Measurements from ENCODE around the gene RAPGEF4.

The RAPGEF4 gene

DNA sequence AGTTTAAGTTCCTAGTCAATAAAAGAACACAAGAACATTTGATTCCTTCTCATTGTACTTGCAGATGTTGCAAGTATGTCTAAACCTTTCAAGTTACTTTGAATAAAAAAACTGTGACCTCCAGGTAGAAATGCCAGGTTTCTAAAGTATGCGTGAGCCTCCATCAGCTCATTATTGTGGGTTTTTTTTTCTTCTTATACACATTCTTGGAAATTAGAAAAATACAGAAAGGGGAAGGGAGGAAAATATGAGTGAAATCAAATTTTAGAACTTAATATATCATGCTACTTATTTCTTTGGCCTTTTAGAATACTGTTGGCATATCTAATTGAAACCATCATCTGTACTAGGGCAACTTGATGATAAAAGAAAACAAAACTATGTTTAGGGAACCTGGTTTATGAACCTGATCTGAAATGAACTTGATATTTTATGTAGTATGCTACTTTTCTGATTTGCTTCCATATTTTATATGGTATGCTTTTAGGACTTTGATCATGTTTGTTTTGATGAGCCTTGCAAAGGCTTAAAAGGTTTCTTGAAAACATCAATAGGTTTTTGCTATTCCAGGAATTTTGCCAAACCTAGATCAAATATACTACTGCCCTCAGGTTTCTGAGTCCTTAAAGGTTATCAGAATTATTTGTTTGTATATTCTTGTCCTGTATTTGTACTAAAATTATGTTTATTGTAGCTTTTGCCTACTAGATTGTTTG is 209.3 kb downstream of the RAPGEF4 start:
- H3K4me3 ChIP-seq (ENCODE audit: low read depth, low read length) = no peak overlapping the region
- ChIA-PET CTCF (interaction anchor here (1.7 to 1.8 kb wide), 2 partner anchors 12 to 27 kb away, joined by 5 to 15 read pairs; no protein-coding TSS in a partner anchor), POLR2A (no interaction called here)
- DNase-seq (ENCODE audit: low read depth, low spot score) = no peak
- TF ChIP-seq, protein P1, sequence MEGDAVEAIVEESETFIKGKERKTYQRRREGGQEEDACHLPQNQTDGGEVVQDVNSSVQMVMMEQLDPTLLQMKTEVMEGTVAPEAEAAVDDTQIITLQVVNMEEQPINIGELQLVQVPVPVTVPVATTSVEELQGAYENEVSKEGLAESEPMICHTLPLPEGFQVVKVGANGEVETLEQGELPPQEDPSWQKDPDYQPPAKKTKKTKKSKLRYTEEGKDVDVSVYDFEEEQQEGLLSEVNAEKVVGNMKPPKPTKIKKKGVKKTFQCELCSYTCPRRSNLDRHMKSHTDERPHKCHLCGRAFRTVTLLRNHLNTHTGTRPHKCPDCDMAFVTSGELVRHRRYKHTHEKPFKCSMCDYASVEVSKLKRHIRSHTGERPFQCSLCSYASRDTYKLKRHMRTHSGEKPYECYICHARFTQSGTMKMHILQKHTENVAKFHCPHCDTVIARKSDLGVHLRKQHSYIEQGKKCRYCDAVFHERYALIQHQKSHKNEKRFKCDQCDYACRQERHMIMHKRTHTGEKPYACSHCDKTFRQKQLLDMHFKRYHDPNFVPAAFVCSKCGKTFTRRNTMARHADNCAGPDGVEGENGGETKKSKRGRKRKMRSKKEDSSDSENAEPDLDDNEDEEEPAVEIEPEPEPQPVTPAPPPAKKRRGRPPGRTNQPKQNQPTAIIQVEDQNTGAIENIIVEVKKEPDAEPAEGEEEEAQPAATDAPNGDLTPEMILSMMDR (IDR thresholded peaks at IDR 0.05; ENCODE audit: insufficient read depth, low read length, missing control alignments) = no peak

- ChIA-PET POLR2A (no interaction called here), CTCF (interaction anchor here (1.7 to 1.8 kb wide), 2 partner anchors 13 to 27 kb away, joined by 5 to 15 read pairs; no protein-coding TSS in a partner anchor)
- H3K4me3 ChIP-seq (ENCODE audit: low read depth, low read length) = no peak overlapping the region
- DNase-seq (ENCODE audit: low read depth, low spot score) = no peak
- TF ChIP-seq, protein P1 (IDR thresholded peaks at IDR 0.05; ENCODE audit: insufficient read depth, low read length, missing control alignments) = no peak
Observed at GRCh38 chr2:172945510-172945850, 209.8 kb downstream of the RAPGEF4 start.

DNA sequence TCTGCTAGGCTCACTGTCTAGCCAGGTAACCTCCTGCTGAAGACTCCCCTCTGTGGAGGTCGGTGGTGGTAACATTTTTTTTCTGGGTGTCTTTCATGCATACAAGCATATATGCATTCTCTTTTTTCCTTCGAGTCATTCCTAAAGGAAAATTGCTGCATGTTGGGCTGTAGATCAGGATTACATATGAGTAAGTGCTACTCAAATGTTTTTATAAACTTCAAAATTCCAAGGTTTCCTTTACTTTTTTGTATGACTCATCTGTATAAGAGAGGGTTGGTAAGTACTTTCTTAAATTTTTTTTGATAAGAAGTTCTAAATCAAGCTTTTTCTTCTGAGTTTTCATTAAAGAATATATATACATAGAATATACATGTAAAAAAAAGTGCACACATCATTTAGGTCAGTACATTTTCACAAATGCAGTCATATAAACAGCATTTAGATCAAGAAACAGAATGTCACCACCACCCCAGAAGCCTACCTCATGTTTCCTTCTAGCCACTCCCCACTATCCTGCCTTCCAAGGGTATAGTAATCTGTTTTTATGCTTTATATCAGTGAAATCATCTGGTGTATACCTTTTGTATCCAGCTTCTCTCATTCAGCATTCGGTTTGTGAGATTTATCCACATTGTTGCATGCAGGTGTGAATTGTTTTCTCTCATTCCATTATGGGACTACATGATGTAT is 212.0 kb downstream of the RAPGEF4 start:
- ChIA-PET POLR2A (no interaction called here), CTCF (interaction anchor here (1.0 to 4.5 kb wide), 2 partner anchors 15 to 17 kb away, joined by 3 to 38 read pairs; no protein-coding TSS in a partner anchor)
- no peak for DNase-seq (ENCODE audit: low read depth, low spot score)
- TF ChIP-seq, protein P1 (IDR thresholded peaks at IDR 0.05; ENCODE audit: insufficient read depth, low read length, missing control alignments) = no peak
- no peak overlapping the region for H3K4me3 ChIP-seq (ENCODE audit: low read depth, low read length)

GRCh38 chr2:172949522-172949921 is 213.9 kb downstream of the RAPGEF4 start:
- TF ChIP-seq, protein P1 (IDR thresholded peaks at IDR 0.05; ENCODE audit: insufficient read depth, low read length, missing control alignments) = no peak
- ChIA-PET CTCF (interaction anchor here (0.9 to 4.5 kb wide), 4 partner anchors 17 to 142 kb away, joined by 3 to 38 read pairs (median 5); no protein-coding TSS in a partner anchor), POLR2A (no interaction called here)
- no peak overlapping the region for H3K4me3 ChIP-seq (ENCODE audit: low read depth, low read length)
- no peak for DNase-seq (ENCODE audit: low read depth, low spot score)

- TF ChIP-seq, protein P1 (IDR thresholded peaks at IDR 0.05; ENCODE audit: insufficient read depth, low read length, missing control alignments) = no peak
- ChIA-PET CTCF (interaction anchor here (1.6 to 5.0 kb wide), 2 partner anchors 19 to 76 kb away, joined by 6 to 51 read pairs; no protein-coding TSS in a partner anchor), POLR2A (no interaction called here)
- no peak overlapping the region for H3K4me3 ChIP-seq (ENCODE audit: low read depth, low read length)
- no peak for DNase-seq (ENCODE audit: low read depth, low spot score)
Observed at GRCh38 chr2:172950565-172950964, 214.9 kb downstream of the RAPGEF4 start.

DNA sequence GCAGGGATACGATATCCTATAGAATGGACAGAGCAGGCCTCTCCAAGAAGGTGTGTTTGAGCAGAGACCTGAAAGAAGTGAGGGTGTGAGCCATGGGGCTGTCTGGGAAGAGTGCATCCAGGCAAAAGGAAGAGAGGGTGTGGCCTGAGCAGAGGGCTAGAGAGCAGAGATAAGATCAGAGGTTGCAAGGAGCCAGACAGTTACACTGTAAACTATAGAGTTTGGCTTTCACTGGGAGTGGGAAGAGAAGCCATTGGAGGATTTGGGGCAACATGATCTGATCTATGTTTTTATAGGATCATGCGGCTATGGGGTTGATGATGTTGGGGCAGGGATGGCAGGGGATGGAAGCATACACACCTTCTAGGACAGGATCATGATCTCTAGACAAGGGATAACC is 215.9 kb downstream of the RAPGEF4 start:
- no peak for DNase-seq (ENCODE audit: low read depth, low spot score)
- ChIA-PET POLR2A (no interaction called here), CTCF (interaction anchor here (5.0 kb wide), 1 partner anchor 20 kb away, joined by 51 read pairs; no protein-coding TSS in a partner anchor)
- TF ChIP-seq, protein P1 (IDR thresholded peaks at IDR 0.05; ENCODE audit: insufficient read depth, low read length, missing control alignments) = no peak
- no peak overlapping the region for H3K4me3 ChIP-seq (ENCODE audit: low read depth, low read length)
